NB4 (cell line): ENCODE results near the gene RFC3.

ENCODE experiments used
- DNase-seq: peaks from one replicate; pipeline ENCODE4 v3.0.0; 2010; ENCODE audit warnings: low read depth
- H3K4me3 ChIP-seq: one replicate; pipeline ENCODE4 v1.5.1; 2011; ENCODE audit warnings: mild to moderate bottlenecking, low read depth, low read length, moderate library complexity
- MYC ChIP-seq: IDR thresholded peaks from 2 replicates; pipeline ENCODE4 v1.6.1; 2011; ENCODE audit warnings: low read depth, low read length
- POLR2A ChIP-seq: IDR thresholded peaks from 2 replicates; pipeline ENCODE4 v1.6.1; 2011; ENCODE audit warnings: mild to moderate bottlenecking; ENCODE audit not compliant: insufficient read length; ENCODE audit errors: extremely low read depth
- TF ChIP-seq, protein P1 (sequence below): IDR thresholded peaks from 2 replicates; pipeline ENCODE4 v1.6.1; 2011; ENCODE audit warnings: low read depth, low read length
- TF ChIP-seq, protein P2 (sequence below): IDR thresholded peaks from one replicate; pipeline ENCODE4 v1.5.1; 2012; ENCODE audit warnings: low read depth, low read length

RFC3 gene

DNA sequence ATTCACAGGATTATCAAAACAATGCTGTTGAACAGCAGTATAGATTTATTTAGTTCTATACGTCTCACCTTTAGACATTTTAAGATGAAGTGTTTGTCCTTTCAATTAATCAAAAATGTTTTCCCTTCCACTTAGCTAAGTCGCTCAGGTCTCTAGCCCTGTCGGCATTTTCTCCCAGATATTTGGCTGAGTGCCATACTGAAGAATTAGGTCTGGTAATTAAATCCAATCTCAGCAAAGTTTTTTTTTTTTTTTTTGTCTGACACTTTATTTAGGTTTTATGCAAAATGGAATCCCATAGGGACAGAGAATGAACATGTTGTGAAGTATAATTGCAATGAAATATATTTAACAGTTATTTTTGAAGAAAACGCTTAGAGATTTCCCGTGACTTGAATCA, 44.1 kb downstream of the RFC3 start:
- no peak overlapping the region for H3K4me3 ChIP-seq
- DNase-seq, result no peak

GRCh38 chr13:33863188-33863789, 45.3 kb downstream of the RFC3 start:
- no peak overlapping the region for H3K4me3 ChIP-seq
- DNase-seq, result no peak

More for the DNA sequence above, 44.1 kb downstream of the RFC3 start:
- TF ChIP-seq, protein P1, sequence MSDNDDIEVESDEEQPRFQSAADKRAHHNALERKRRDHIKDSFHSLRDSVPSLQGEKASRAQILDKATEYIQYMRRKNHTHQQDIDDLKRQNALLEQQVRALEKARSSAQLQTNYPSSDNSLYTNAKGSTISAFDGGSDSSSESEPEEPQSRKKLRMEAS, result no peak
- TF ChIP-seq, protein P2, sequence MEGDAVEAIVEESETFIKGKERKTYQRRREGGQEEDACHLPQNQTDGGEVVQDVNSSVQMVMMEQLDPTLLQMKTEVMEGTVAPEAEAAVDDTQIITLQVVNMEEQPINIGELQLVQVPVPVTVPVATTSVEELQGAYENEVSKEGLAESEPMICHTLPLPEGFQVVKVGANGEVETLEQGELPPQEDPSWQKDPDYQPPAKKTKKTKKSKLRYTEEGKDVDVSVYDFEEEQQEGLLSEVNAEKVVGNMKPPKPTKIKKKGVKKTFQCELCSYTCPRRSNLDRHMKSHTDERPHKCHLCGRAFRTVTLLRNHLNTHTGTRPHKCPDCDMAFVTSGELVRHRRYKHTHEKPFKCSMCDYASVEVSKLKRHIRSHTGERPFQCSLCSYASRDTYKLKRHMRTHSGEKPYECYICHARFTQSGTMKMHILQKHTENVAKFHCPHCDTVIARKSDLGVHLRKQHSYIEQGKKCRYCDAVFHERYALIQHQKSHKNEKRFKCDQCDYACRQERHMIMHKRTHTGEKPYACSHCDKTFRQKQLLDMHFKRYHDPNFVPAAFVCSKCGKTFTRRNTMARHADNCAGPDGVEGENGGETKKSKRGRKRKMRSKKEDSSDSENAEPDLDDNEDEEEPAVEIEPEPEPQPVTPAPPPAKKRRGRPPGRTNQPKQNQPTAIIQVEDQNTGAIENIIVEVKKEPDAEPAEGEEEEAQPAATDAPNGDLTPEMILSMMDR, result no peak
- TF ChIP-seq POLR2A (no peak), MYC (no peak)

DNA sequence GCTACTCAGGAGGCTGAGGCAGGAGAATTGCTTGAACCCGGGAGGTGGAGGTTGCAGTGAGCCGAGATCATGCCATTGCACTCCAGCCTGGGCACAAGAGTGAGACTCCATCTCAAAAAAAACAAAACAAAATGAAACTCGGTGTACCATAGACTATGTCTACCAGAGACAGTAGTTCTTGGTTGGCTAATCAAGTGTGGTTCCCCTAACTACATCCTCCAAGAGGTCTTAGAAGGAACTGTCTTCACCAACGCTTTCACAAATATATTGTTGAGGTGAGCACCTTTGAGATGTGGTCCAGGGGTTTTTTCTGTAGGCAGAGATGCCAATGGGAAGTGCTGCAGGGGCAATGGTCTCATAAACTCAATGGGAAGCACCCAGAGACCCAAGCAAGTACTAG, 48.0 kb downstream of the RFC3 start:
- no peak for DNase-seq
- H3K4me3 ChIP-seq, result no peak overlapping the region
- TF ChIP-seq MYC, result no peak
- TF ChIP-seq, protein P1, result no peak
- TF ChIP-seq POLR2A, result no peak
- TF ChIP-seq, protein P2, result no peak

More at GRCh38 chr13:33863188-33863789, 45.3 kb downstream of the RFC3 start:
- no peak for TF ChIP-seq POLR2A
- TF ChIP-seq, protein P1, result no peak
- TF ChIP-seq, protein P2, result no peak

- no peak for TF ChIP-seq MYC
- TF ChIP-seq, protein P2, result no peak
- TF ChIP-seq, protein P1, result no peak
Measured at GRCh38 chr13:33867472-33867871, 49.5 kb downstream of the RFC3 start.

GRCh38 chr13:33868343-33868994, 50.5 kb downstream of the RFC3 start:
- TF ChIP-seq, protein P1, result no peak
- TF ChIP-seq POLR2A (no peak), MYC (no peak)
- TF ChIP-seq, protein P2, result no peak
- peak; percentile 7 for DNase-seq
- H3K4me3 ChIP-seq, result no peak overlapping the region

More at GRCh38 chr13:33867472-33867871, 49.5 kb downstream of the RFC3 start:
- no peak for DNase-seq
- no peak overlapping the region for H3K4me3 ChIP-seq

DNA sequence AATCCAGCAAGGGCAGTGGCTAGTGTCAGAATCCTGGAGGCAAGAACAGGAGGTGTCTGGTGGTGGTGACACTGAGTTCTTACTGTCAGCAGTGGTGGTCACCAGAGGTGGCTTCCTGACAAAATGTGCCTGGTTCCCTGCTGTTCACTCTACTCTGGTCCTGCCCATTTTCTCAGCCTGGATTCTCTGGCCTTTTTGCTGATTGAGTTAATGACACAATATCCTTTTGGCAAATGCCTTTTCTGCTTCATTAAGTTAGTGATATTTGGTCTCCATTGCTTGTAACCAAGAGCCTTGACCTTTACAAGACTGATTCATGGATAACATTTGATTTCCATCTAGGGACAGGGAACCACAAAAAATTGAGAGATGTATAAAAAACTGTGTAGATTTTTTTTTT, 51.1 kb downstream of the RFC3 start:
- DNase-seq, result no peak
- H3K4me3 ChIP-seq, result no peak overlapping the region
- TF ChIP-seq, protein P1, result no peak
- TF ChIP-seq POLR2A (no peak), MYC (no peak)
- TF ChIP-seq, protein P2, result no peak
